DND-41 (cell line): ENCODE results near the gene PELI1.

Experiments
- EZH2 ChIP-seq: IDR thresholded peaks from 3 replicates; pipeline ENCODE4 v1.6.1; 2012; ENCODE audit warnings: borderline replicate concordance, low read depth, mild to moderate bottlenecking, moderate library complexity, low read length, inconsistent platforms; ENCODE audit not compliant: severe bottlenecking
- TF ChIP-seq, protein P1 (sequence below): IDR thresholded peaks from 2 replicates; pipeline ENCODE4 v1.5.1; 2012; ENCODE audit warnings: borderline replicate concordance, low read length, moderate library complexity, mild to moderate bottlenecking; ENCODE audit not compliant: poor library complexity, severe bottlenecking; ENCODE audit errors: extremely low read depth

DNA sequence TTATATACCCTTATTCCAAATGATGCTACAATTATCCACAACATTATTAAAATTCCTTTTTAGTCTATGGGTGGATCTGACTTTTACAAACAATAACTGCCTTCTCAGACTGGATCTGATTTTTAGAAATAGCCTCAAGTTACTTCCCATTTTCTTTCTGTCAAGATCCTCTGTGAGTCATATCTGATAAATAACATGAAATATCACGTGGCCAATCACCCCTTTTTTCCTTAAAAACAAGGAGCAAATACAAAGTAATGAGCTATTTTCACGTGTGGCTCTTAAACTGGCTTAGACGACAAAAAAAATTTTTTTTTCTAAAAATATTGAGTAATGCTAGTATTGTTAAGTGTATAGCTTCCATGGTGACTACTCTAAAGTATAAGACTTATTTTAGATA lies 6.7 kb downstream of the PELI1 start:
- TF ChIP-seq, protein P1, sequence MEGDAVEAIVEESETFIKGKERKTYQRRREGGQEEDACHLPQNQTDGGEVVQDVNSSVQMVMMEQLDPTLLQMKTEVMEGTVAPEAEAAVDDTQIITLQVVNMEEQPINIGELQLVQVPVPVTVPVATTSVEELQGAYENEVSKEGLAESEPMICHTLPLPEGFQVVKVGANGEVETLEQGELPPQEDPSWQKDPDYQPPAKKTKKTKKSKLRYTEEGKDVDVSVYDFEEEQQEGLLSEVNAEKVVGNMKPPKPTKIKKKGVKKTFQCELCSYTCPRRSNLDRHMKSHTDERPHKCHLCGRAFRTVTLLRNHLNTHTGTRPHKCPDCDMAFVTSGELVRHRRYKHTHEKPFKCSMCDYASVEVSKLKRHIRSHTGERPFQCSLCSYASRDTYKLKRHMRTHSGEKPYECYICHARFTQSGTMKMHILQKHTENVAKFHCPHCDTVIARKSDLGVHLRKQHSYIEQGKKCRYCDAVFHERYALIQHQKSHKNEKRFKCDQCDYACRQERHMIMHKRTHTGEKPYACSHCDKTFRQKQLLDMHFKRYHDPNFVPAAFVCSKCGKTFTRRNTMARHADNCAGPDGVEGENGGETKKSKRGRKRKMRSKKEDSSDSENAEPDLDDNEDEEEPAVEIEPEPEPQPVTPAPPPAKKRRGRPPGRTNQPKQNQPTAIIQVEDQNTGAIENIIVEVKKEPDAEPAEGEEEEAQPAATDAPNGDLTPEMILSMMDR, result no peak
- no peak for TF ChIP-seq EZH2
